Adipocyte (in vitro differentiated cells): ENCODE measurements around the gene LILRB5.
"Not testable (repeated sequence)": the region's sequence is repeated elsewhere in the genome, so short reads cannot be mapped to it uniquely, and the experiment has no call there.

Experiments
- DNase-seq: peaks from one replicate; pipeline ENCODE4 v3.0.0-alpha.2; 2015; ENCODE audit warnings: low read depth
- H3K27me3 ChIP-seq: replicated peaks from 2 replicates; pipeline ENCODE4 v1.7.0; 2013; ENCODE audit warnings: mild to moderate bottlenecking, low read length, moderate library complexity; ENCODE audit not compliant: control insufficient read depth, insufficient read depth
- H3K36me3 ChIP-seq: 2 replicates; pipeline ENCODE4 v1.7.0; 2013; ENCODE audit warnings: low read length, mild to moderate bottlenecking, moderate library complexity; ENCODE audit not compliant: control insufficient read depth, insufficient read depth, severe bottlenecking
- H3K4me1 ChIP-seq: 2 replicates; pipeline ENCODE4 v1.7.0; 2013; ENCODE audit warnings: mild to moderate bottlenecking, low read length, moderate library complexity; ENCODE audit not compliant: control insufficient read depth, insufficient read depth
- H3K4me3 ChIP-seq: 2 replicates; pipeline ENCODE4 v1.7.0; 2013; ENCODE audit warnings: mild to moderate bottlenecking, low read length, moderate library complexity
- H3K9ac ChIP-seq: 2 replicates; pipeline ENCODE4 v1.7.0; 2013; ENCODE audit warnings: mild to moderate bottlenecking, low read length, moderate library complexity
- H3K9me3 ChIP-seq: 2 replicates; pipeline ENCODE4 v1.7.0; 2013; ENCODE audit warnings: mild to moderate bottlenecking, low read length, moderate library complexity; ENCODE audit not compliant: control insufficient read depth

LILRB5 gene

DNA sequence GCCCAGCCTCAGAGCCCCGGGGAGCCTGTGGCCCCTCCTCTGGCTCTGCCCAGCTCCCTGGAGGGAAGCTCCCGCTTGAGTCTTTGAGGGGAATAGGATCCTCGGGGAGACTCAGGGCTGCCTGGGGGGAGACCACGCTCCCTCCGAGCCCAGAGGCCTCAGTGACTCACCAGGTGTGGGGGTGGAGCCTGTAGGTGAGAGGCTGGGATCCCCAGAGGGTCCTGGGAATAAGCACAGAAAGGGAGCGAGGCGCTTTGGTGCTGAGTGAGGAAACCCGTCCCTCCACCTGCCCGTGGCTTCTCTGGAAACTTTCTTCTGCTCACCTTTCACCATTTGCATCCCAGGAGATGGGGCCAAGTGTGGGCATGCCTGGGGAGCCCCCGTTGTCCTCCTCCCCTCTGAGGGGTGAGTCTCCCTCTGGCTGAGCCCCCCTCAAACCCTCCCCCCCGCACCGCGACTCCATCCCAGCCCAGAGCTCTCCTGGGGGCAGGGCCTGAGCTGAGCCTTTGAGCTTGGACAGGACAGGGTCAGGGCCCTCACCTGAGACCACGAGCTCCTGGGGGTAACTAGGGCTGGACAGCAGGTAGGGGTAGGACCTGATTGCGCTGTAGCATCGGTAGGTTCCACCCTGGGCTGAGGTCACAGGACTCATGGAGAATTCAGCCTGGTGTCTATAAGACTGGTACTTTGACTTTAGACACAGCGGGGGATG is 2.7 kb downstream of the LILRB5 start:
- H3K27me3 ChIP-seq, result peaks cover 44% of the 10 kb centered on the region
- H3K9me3 ChIP-seq, result no peaks in the 10 kb centered on the region
- no peaks in the 10 kb centered on the region for H3K4me1 ChIP-seq
- no peak overlapping the region for H3K9ac ChIP-seq
- no peaks in the 10 kb centered on the region for H3K36me3 ChIP-seq
- no peak overlapping the region for H3K4me3 ChIP-seq
- no peak for DNase-seq

DNA sequence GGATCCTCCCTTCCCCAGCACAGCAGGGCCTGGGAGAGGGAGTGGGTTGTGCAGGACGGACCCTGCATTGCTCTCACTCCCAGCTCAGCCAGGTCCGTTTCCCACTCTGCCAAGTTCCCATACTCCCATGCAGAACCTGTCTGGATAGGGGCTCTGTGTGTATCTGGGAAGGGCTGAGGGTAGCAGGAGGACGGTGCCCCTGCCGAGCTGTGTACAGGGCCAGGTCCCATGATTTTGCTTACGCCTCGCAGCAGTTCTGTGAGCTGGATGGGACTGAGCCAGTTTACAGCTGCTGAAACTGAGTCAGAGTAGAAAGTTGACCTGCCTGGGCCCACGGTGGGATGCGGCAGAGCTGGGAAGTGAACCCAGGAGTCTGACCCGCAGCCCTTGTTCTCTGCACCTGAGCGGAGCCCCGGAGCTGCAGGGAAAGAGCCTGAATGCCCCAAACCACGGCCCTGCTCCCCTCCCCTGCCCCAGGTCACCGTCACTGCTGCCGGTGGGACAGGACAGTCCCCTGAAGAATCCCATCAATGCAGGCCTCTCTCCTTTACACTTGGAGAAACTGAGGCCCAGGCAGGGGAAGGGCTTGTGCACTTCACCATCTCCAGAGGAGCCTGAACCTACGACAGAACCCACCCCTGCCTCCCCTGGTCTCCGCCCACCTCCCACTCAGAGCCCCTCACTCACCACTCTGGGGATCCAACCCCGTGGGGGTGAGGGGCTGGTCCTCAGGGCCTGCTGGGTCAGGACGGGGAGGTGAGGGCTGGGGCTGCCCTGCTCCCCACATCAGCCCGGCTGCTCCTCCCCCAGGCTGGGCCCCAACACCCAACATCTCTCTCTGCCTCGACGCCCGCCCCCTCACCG is 3.5 kb downstream of the LILRB5 start:
- DNase-seq, result no peak
- Histone ChIP-seq H3K4me3 (no peak overlapping the region), H3K36me3 (no peaks in the 10 kb centered on the region), H3K9me3 (no peaks in the 10 kb centered on the region), H3K9ac (no peak overlapping the region), H3K27me3 (peaks cover 44% of the 10 kb centered on the region), H3K4me1 (no peaks in the 10 kb centered on the region)

DNA sequence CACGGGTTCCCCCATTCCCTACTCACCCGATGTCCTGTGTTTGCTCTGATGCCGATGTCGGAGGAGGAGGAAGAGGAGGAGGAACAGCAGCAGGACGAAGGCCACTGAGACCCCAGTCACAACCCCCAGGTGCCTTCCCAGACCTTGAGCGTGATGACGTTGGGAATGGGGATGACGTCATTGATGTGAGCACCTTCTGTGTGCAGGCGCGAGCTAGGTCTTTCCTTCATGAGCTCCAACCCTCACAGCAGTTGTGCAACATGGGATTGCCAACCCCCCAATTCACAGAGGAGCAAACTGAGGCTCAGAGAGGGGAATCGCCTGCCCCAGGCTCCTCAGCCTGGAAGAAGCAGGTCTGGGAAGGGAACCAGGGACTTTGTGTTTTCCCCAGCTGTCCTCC is 4.2 kb downstream of the LILRB5 start:
- no peaks in the 10 kb centered on the region for H3K36me3 ChIP-seq
- H3K9me3 ChIP-seq, result no peaks in the 10 kb centered on the region
- no peak for DNase-seq
- H3K4me1 ChIP-seq, result no peaks in the 10 kb centered on the region
- H3K9ac ChIP-seq, result no peak overlapping the region
- no peak overlapping the region for H3K4me3 ChIP-seq
- H3K27me3 ChIP-seq, result peaks cover 43% of the 10 kb centered on the region

DNA sequence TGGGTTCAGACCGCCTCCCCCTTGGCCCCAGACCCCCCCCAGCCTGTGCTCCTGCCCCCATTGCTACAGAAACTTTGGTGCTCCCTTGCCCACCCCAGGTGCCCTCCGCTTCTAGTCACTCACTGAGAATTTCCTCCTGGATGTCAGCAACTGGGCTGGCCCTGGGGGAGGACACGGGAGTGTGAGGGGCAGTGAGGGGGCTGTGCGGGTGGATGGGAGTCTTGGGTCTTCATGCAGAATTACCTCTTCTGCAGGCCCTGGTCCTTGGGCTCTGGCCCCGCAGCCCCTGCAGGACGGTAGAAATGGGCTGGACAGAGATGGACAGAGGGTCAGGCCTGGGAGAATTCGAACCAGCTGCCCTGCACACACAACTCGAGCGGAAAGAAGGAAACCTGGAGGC is 4.8 kb downstream of the LILRB5 start:
- H3K9ac ChIP-seq, result no peak overlapping the region
- no peak for DNase-seq
- H3K27me3 ChIP-seq, result peaks cover 37% of the 10 kb centered on the region
- H3K9me3 ChIP-seq, result no peaks in the 10 kb centered on the region
- H3K4me3 ChIP-seq, result no peak overlapping the region
- H3K4me1 ChIP-seq, result no peaks in the 10 kb centered on the region
- no peaks in the 10 kb centered on the region for H3K36me3 ChIP-seq

DNA sequence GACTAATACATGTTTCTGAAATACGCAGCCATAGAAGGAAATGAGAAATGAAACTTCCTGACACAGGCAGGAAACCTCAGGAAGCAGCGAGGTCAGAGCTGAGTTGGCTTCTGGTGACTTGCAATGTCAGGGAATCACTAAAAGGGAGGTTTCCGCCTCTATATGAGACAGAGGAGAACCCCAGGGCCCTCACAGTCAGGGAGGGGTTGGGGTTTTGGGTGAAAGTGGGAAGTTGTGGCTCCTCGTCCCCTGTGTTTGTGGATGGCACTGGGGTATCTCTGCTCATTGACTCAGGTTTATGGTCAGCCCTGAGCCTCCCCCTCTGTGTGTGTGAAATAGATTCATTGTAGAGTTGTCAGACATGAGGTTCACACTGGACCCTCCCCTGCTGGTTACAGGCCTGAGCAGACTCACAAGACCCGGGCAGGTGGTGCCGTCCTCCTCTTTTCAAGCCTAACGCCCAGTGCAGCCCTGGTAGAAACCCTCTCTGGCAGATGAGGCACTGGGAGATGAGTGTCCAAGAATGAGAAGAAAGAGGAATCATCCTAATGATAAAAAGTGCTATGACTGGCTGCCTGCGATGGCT is 9.0 kb downstream of the LILRB5 start:
- DNase-seq, result no peak
- Histone ChIP-seq H3K4me3 (no peak overlapping the region), H3K4me1 (no peaks in the 10 kb centered on the region), H3K36me3 (no peaks in the 10 kb centered on the region), H3K9ac (no peak overlapping the region), H3K9me3 (no peaks in the 10 kb centered on the region), H3K27me3 (peaks cover 9% of the 10 kb centered on the region)

DNA sequence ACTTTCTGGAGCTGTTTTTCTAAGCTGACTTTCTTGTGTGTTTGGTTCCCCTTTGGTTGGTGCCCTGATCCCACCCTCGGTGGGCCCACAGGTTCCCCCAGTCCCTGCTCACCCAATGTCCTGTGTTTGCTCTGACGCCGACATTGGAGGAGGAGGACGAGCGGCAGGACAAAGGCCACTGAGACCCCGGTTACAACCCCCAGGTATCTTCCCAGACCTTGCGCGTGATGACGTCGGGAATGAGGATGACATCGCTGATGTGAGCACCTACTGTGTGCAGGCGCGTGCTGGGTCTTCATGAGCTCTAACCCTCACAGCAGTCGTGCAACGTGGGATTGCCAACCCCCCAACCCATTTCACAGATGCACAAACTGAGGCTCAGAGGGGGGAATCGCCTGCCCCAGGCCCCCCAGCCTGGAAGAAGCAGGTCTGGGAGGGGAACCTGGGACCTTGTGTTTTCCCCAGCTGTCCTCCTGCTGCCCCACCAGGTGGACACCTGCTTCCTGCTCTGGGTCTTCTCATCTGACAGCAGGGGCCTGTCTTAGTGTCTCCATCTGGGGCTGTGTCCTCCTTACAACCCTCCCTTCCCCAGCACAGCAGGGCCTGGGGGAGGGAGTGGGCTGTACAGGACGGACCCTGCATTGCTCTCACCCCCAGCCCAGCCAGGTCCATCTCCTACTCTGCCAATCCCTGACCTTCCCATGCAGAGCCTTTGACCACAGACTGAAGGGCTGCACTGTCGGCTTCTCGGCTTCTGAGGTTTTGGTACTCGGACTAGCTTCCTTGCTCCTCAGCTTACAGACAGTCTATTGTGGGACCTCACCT is 9.8 kb downstream of the LILRB5 start:
- no peaks in the 10 kb centered on the region for H3K4me1 ChIP-seq
- H3K9me3 ChIP-seq, result no peaks in the 10 kb centered on the region
- peaks cover 3% of the 10 kb centered on the region for H3K27me3 ChIP-seq
- H3K36me3 ChIP-seq, result no peaks in the 10 kb centered on the region
- no peak overlapping the region for H3K9ac ChIP-seq
- DNase-seq, result no peak
- no peak overlapping the region for H3K4me3 ChIP-seq

DNA sequence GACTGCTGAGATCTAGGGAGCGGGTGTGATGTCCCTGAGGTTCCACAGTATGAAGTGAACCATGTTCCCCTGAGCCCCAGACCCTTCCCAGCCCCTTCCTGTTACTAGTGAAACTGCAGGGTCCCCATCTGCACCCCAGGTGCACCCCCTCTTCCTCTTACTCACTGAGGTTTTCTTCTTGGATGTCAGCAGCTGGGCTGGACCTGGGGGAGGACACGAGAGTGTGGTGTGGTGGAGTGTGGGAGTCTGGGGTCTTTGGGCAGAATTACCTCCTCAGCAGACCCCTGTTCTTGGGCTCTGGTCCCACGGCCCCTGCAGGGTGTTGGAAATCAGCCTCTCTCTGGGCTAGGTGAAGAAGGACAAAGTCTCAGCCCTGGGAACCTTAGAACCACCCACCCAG is 11.1 kb downstream of the LILRB5 start:
- H3K4me1 ChIP-seq, result no peaks in the 10 kb centered on the region
- H3K4me3 ChIP-seq, result no peak overlapping the region
- no peaks in the 10 kb centered on the region for H3K36me3 ChIP-seq
- no peaks in the 10 kb centered on the region for H3K9me3 ChIP-seq
- DNase-seq, result no peak
- no peak overlapping the region for H3K9ac ChIP-seq
- H3K27me3 ChIP-seq, result peaks cover 3% of the 10 kb centered on the region

DNA sequence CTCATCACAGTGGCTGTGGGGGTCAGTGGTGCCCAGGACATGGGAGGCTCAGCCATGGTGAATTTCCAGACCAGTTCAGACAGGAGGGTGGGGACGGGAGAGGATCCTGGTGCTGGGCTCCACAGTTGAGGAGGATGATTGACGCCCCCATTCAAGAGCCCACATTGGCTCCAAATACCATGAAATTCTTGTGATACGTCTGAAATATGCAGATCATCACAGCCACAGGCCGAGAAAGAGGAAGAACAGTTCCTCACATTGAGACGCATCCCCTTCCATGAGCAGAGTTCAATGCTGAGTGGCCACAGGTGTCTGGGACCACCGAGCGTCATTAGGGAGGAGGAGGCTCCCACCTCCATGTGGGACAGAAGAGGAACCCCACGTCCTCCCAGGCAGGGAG is 13.3 kb downstream of the LILRB5 start:
- H3K36me3 ChIP-seq, H3K27me3 ChIP-seq, H3K9ac ChIP-seq, H3K4me3 ChIP-seq, H3K9me3 ChIP-seq, H3K4me1 ChIP-seq, DNase-seq: not testable (repeated sequence)

DNA sequence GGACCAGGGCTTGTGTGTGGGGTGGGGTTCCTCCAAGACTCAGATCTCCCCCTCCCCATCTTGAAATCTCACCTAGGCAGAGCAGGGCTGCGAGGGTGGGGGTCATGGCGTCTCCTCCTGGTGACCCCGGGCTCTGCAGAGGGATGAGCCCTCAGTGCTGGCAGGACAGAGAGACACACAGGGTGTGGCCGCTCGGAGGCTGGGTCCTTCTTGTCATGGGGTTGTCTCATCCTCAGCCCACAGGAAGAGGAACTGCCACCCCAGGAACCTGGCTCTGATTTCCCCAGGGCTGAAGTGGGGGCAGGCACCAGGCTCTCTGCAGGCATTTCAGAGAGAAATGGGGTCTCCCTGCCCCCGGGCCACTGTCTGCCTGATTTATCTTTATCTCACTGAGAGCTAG is 14.4 kb downstream of the LILRB5 start, which contains the start of gene LILRA6:
Gene LILRA6, minus strand, starts transcription at position 145 of the 400 bp plus-strand sequence.
- H3K4me1 ChIP-seq, H3K9me3 ChIP-seq, H3K36me3 ChIP-seq, DNase-seq, H3K4me3 ChIP-seq, H3K9ac ChIP-seq: not testable (repeated sequence)
- H3K27me3 ChIP-seq, result peaks cover 11% of the 10 kb centered on the region

DNA sequence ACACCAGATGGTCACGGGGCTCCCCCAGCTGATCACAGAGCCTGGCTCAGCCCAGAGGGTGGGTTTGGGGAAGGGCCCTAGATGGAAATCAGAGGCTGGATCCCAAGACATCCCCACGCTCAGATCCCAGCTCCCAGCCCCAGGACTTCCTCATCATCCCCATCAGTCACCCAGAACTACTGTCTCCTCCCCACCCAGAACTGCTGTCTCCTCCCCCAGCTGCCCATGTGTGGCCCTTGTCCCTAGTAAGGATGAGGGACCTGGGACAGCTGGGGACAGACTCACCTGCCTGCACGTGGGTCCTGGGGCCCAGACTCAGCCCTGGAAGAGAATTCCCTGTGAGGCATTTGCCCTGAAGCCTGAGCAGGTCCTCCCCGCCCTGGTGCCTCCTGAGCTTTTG is 14.8 kb downstream of the LILRB5 start:
- not testable (repeated sequence) for H3K36me3 ChIP-seq, H3K9ac ChIP-seq, H3K4me3 ChIP-seq, DNase-seq, H3K9me3 ChIP-seq, H3K4me1 ChIP-seq
- peaks cover 15% of the 10 kb centered on the region for H3K27me3 ChIP-seq
